Stimulated activated naive CD8-positive, alpha-beta T cell treated with anti-CD3 and anti-CD28 coated beads, Interleukin-15, amount 100 ng/mL, for 72 hours (primary cell): ENCODE data around the gene PROM1.

Experiments
- ATAC-seq: fragments of 150-1000 bp; cut with Tn5 transposase; 2 replicates; pipeline ENCODE4 v1.10.0; 2021; ENCODE audit warnings: mild to moderate bottlenecking, moderate library complexity
- DNase-seq, 2 donors: peaks; one replicate each; pipeline ENCODE4 v3.0.0; 2021 to 2022
- H3K27ac Mint-ChIP-seq, 2 donors: one replicate each; pipeline ENCODE4 v1.8.0; 2022; ENCODE audit warnings: mild to moderate bottlenecking in 2 of 2, mixed read lengths in 2 of 2, moderate library complexity in 2 of 2
- H3K27me3 Mint-ChIP-seq: one replicate; pipeline ENCODE4 v1.8.0; 2022; ENCODE audit warnings: mixed read lengths
- H3K4me1 Mint-ChIP-seq: one replicate; pipeline ENCODE4 v1.8.0; 2022; ENCODE audit warnings: mild to moderate bottlenecking, mixed read lengths
- H3K4me3 Mint-ChIP-seq, 2 donors: one replicate each; pipeline ENCODE4 v1.8.0; 2022; ENCODE audit warnings: mild to moderate bottlenecking in 2 of 2, mixed read lengths in 2 of 2, moderate library complexity in 1 of 2
- H3K9me3 Mint-ChIP-seq, 2 donors: one replicate each; pipeline ENCODE4 v1.8.0; 2022; ENCODE audit warnings: mixed read lengths in 2 of 2

Gene PROM1

DNA sequence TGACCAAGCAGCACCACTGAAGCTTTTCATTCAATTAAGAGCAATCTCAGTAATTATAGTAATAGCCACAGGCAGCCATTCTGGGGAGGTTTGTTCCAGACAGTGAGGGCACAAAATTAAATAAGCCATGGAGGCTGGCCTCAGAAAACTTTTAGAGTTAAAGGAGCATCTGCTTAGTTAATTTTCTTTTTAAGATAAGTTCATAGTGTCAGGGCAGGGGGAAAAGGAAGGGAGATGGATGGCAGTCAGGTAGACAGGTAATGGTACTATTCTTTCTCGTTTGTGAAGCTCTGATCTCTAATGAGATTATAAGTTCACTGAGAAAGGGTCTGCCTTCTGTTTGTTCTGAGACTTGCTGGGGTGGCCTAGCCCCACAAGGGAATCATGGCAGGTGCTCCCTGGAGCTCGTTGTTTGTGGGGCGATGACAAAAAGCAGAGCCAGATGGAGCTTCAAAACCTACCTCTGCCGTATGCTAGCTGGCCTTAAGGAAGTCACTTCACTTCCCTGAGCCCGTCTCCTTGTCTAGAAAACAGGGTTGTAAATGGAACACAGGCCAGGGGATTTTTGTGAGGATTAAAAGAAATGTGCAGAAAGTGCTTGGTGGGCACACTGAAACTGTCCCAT, 76.2 kb downstream of the PROM1 start:
- ATAC-seq (no peak), DNase-seq (no peak)
- Mint-ChIP-seq H3K4me3 (no peak overlapping the region), H3K27ac (no peak overlapping the region), H3K4me1 (no peaks in the 10 kb centered on the region), H3K9me3 (no peaks in the 10 kb centered on the region), H3K27me3 (peaks cover 7% of the 10 kb centered on the region)

DNA sequence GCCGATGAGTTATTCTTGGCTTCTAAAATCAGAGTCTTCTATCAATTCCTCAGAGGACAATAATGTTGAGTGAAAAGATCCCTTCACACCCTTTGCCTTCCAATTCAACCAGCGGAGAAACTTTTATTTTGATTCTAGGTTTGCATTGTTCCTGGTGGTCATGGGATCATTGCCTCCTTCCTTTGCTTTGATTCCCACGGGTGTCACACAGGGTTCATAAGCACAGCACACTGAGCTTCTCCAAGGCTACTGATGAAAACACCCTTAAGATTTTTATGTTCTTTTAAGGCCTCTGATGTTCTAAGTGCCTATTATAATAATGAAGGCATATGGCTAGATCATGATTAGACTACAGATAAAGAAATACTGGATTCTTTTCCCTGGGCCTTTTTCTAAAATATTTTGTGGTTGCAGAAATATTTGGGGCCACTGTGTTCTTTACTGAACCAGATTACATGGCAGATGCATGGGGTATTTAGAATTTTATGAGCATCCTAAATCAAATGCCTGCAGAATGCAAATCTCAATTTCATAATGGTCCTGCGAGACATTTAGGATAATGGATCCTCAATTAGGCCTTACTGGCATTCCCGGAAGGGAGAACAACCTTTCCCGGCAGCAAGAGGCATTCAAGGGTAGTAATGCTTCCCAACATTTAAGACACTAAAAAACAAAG, 76.9 kb downstream of the PROM1 start:
- peaks cover 7% of the 10 kb centered on the region for H3K27me3 Mint-ChIP-seq
- no peak overlapping the region for H3K4me3 Mint-ChIP-seq
- DNase-seq (no peak), ATAC-seq (no peak)
- H3K4me1 Mint-ChIP-seq = no peaks in the 10 kb centered on the region
- H3K9me3 Mint-ChIP-seq = no peaks in the 10 kb centered on the region
- no peak overlapping the region for H3K27ac Mint-ChIP-seq

DNA sequence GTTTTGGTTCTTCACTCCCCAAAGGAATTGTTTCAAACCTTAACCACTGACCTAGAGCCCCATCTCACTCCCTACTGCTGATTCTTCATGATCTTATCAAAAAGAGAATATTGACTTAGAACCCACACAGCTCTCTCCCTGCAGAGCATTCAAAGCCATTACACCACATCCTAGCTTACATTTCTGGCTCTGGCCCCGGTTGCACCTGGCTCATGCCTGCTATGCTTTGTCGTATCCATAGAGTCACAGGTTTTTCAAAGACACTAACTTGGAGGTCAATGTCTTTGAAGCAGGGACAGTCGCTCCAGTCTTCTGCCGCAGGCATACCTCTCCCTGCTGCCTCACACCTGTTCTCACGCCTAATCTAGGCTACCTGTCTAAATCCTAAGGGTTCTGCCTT, 78.1 kb downstream of the PROM1 start:
- ATAC-seq = no peak
- DNase-seq = no peak
- no peaks in the 10 kb centered on the region for H3K9me3 Mint-ChIP-seq
- H3K4me3 Mint-ChIP-seq = no peak overlapping the region
- H3K27me3 Mint-ChIP-seq = peaks cover 7% of the 10 kb centered on the region
- H3K27ac Mint-ChIP-seq = no peak overlapping the region
- no peaks in the 10 kb centered on the region for H3K4me1 Mint-ChIP-seq

DNA sequence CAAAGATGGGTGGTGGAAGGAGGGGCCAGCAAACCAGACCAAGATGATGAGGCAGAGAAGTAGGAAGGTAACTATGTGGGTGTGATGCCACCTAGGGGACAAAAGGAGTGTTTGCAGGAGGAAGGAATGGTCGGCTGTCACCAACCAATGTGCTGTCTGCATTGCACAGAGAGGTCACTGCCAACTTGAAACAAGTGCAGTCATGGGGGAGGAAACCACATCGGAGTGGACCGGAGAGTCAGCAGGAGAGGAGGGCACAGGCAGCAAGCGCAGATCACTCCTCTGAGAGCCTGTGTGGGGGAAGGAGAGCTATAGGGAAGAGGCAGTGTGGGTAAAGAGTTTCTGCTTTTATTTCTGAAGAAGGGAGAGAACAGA, 82.4 kb downstream of the PROM1 start:
- H3K4me1 Mint-ChIP-seq = no peaks in the 10 kb centered on the region
- no peaks in the 10 kb centered on the region for H3K9me3 Mint-ChIP-seq
- no peak overlapping the region for H3K4me3 Mint-ChIP-seq
- DNase-seq (peak; percentile 62 to 68), ATAC-seq (peak; percentile 91)
- no peak overlapping the region for H3K27ac Mint-ChIP-seq
- H3K27me3 Mint-ChIP-seq = no peaks in the 10 kb centered on the region

DNA sequence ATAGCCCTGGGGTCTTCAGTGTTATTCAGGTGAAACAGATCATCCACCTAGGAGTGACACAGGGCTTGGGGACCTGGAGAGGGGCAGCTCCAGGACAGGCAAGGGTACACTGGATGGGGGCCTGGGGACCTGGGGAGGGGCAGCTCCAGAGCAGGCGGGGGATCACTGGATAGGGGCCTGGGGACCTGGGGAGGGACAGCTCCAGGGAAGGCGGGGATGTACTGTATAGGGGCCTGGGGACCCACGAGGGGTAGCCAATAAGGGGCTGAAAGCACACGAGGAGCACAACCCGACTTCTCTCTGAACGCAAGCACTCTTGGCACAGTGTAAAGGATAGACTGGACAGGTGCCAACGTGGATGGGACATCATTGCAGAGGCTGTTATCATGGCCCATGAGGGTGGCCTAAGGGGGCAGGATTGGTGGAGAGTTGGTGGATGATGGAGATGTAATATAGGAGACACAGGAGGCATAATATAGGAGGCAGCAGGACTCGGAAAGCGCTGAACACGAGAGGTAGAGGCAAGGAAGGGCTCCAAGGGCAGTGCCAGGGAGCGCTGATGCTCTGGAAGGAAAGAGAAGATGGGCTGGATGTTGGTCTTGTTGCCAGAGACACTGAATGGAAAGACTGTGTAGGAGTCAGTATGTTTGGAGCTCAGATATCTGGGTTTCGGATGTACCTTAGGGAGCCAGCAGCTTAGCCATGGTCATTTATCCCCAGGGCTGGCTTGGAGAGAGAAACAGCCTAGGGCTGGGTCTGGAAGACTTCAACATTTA, 82.9 kb downstream of the PROM1 start:
- Mint-ChIP-seq H3K4me1 (no peaks in the 10 kb centered on the region), H3K27ac (no peak overlapping the region), H3K27me3 (no peaks in the 10 kb centered on the region), H3K9me3 (no peaks in the 10 kb centered on the region), H3K4me3 (no peak overlapping the region)
- no peak for DNase-seq
- ATAC-seq = peak; percentile 68

DNA sequence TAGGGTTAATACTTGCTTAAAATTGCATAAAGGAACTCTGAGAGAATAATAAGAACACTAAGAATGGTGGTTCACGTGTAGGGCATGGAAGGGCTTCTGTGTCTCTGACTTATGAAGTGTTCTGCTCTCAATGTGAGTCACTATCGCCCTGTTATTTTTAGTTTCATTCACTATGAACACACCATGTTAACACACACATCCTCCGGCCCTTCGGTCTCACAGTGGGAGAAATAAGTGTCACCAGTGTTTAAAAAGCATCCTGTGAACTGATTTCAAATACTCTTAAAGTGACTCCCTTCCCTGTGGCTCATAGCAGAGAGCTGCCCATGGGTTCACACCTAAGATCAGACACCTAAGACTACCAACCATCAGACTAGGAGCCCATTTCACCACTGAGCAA, 87.0 kb downstream of the PROM1 start:
- Mint-ChIP-seq H3K4me3 (no peak overlapping the region), H3K27ac (no peak overlapping the region), H3K9me3 (no peaks in the 10 kb centered on the region), H3K27me3 (no peaks in the 10 kb centered on the region), H3K4me1 (peaks cover 4% of the 10 kb centered on the region)
- ATAC-seq (peak; percentile 40), DNase-seq (no peak)

DNA sequence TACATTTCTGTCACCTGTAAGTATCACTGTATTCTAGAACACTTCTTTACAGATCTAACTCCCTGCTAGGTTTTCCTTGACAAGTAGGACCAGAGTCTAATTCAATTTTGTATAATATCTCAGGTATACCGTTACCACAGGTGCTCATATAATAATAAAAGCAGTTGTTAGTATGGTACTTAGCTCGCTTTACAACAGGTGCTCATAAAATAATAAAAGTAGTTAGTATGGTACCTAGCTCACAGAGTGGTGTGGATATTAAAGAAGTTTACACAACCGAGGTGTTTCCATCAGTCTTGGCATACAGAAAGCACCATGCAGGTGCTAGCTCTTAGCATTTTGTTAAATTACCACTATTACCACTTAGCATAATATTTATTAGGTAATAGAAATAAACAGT, 88.0 kb downstream of the PROM1 start:
- no peak for DNase-seq
- Mint-ChIP-seq H3K9me3 (no peaks in the 10 kb centered on the region), H3K4me3 (no peak overlapping the region), H3K27me3 (no peaks in the 10 kb centered on the region), H3K4me1 (peaks cover 10% of the 10 kb centered on the region), H3K27ac (no peak overlapping the region)
- ATAC-seq = no peak

DNA sequence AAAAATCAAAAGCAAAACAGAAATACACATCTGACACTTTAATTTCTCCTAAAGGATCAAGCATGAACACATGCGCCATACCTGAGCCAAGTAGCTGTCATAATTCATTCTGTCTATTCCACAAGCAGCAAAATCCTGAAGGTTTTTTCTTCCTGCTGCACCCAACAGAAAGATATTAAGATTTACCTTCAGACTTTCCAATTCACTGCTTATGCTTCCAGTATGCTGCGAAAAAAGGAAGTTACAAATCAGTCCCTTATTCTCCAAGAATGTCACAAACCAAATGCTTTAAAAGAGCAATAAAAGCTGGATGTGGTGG, 91.7 kb downstream of the PROM1 start:
- Mint-ChIP-seq H3K27me3 (peaks cover 10% of the 10 kb centered on the region), H3K9me3 (no peaks in the 10 kb centered on the region), H3K27ac (no peak overlapping the region), H3K4me1 (peaks cover 13% of the 10 kb centered on the region), H3K4me3 (no peak overlapping the region)
- ATAC-seq = no peak
- no peak for DNase-seq

DNA sequence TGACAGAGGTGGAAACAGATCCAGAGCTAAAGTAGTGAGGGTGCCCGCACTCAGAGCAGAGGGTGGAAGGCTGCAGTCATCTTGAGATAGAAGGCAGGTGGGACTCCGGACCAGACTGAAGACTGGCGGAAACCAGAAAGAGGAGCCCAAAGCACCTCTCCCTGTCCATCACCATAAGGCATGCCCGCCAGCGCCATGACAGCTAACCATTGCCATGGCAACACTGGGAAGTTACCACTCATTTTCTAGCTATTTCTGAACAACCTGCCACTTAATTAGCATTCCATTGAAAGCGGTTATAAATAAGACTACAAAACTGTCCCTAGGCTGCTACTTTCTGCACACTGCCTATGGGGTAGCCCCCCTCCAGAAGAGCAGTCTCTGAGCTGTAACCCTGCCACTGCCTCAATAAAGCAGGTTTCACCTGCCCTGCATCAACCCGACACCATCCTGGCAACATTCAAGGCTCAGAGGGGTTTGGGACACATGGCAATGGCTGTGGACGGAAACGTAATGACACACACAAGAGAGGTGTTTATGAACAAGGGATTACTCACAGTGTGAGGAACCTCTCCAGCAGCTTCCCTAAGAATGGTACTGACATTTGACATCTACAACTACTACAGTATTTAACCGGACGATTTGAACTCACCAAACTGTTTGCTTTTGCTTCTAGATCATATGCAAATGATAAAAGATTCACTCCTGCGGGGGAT, 93.1 kb downstream of the PROM1 start:
- no peak overlapping the region for H3K4me3 Mint-ChIP-seq
- H3K9me3 Mint-ChIP-seq = no peaks in the 10 kb centered on the region
- peaks cover 13% of the 10 kb centered on the region for H3K4me1 Mint-ChIP-seq
- no peak for ATAC-seq
- DNase-seq = no peak
- no peak overlapping the region for H3K27ac Mint-ChIP-seq
- peaks cover 10% of the 10 kb centered on the region for H3K27me3 Mint-ChIP-seq

DNA sequence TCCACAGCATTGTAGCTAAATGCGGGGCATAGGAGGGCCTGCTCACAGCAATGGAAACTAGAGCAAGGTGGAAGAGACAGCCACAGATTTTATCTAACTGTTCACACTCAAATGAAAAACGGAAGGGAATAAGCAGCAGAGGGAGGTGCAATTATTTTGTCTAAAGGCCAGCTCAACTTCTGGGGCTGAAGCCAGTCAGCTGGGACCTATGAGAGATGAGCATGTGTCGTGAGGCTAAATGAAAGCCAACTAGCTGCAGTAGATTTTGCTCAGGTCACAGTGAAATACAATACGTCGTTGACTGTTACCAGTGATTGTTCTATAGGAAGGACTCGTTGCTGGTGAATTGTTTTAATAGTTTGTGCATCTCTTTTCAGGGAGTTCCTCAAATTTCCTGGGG, 94.4 kb downstream of the PROM1 start:
- Mint-ChIP-seq H3K4me3 (no peak overlapping the region), H3K27me3 (peaks cover 10% of the 10 kb centered on the region), H3K27ac (no peak overlapping the region), H3K4me1 (peaks cover 13% of the 10 kb centered on the region), H3K9me3 (no peaks in the 10 kb centered on the region)
- ATAC-seq (no peak), DNase-seq (no peak)

DNA sequence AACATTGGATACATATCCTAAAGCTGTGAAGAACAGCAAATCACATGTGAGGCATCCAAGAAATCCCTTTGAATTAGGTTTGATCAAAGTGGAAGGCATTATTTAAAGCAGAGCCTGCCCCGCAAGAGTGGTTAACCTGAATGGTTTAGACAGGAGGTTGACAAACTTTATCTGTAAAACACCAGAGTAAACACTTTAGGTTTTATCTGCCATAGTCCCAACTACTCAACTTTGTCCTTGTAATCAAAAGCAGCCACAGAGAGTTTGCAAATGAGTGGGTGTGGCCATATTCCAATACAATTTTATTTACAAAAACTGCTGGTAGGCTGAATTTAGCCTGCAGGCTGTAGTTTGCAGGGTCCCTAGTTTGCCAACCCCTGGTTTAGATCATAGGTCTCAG, 95.6 kb downstream of the PROM1 start:
- Mint-ChIP-seq H3K9me3 (no peaks in the 10 kb centered on the region), H3K27ac (no peak overlapping the region), H3K27me3 (peaks cover 10% of the 10 kb centered on the region), H3K4me3 (no peak overlapping the region), H3K4me1 (peaks cover 13% of the 10 kb centered on the region)
- DNase-seq (no peak), ATAC-seq (no peak)

DNA sequence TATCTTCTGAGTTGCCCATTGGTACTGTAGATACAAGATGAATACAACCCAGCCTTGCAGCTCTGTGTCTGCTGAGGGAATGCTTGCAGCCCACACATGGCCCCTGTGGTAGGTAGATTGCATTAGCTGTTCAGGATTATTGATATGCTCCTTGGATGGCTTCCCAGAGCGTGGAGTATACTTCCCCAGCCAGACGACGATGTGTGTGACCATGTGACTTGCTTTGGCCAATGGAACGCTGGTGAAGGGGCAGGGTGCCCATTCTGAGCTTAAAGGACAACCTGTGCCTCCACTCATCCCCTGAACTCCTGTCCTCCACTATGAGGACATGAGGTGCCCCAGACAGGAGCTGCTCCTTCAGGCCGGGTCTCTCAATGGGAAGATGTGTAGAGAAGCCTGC, 96.9 kb downstream of the PROM1 start:
- H3K4me3 Mint-ChIP-seq = no peak overlapping the region
- no peaks in the 10 kb centered on the region for H3K9me3 Mint-ChIP-seq
- H3K4me1 Mint-ChIP-seq = peaks cover 10% of the 10 kb centered on the region
- no peak overlapping the region for H3K27ac Mint-ChIP-seq
- peaks cover 10% of the 10 kb centered on the region for H3K27me3 Mint-ChIP-seq
- ATAC-seq (no peak), DNase-seq (no peak)

DNA sequence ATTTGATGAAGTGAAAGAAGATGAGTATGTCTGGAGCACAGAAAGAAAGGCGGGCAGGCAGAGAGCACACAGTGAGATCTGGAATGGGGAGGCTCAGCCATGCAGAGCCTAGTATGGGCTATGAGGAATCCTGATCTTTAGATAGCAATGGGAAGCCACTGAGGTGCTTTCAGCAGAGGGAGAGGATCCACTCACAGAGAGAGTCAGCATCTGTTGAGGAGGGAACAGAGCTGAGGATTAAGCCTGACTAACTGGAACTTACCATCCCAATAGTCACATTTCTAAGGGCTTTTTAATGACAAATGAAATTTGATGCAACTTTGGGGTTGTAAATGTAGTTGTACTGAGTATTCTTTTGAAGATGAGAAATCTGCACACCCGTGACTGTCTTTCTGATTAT, 100.2 kb downstream of the PROM1 start:
- Mint-ChIP-seq H3K4me1 (no peaks in the 10 kb centered on the region), H3K27ac (no peak overlapping the region), H3K4me3 (no peak overlapping the region), H3K9me3 (no peaks in the 10 kb centered on the region), H3K27me3 (peaks cover 2% of the 10 kb centered on the region)
- no peak for DNase-seq
- ATAC-seq = no peak

DNA sequence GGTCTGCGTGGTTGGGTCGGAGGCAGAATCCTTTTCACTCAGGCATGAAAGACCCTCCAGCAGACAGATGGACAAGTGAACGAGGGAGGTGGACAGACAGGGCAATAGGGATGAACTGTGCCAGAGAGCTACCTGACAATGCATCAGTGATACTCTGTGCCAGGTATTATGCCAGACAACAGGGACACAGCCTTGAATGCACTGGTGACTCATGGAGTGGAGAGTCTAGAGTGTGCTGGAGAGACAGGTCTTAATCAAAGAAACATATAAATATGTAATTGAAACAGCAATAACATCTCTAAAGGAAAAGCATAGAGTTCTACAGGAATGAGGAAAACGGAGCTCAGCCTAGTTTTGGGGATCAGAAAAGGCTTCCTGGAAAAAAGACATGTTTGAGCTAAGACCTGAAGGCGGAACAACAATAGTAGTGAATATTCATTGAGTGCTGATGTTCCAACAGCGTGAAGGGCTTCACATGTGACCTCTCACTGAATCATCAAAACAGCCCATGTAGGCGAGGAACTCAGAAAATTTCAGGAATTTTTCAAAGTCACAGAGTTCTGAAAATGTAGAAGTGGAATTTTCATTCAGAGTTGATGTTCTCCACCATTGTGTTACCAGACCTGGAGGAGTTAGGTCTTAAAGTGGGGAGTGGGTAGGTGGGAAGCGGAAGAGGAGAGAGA, 100.8 kb downstream of the PROM1 start:
- Mint-ChIP-seq H3K27ac (no peak overlapping the region), H3K9me3 (no peaks in the 10 kb centered on the region), H3K4me3 (no peak overlapping the region), H3K27me3 (no peaks in the 10 kb centered on the region), H3K4me1 (no peaks in the 10 kb centered on the region)
- ATAC-seq = no peak
- DNase-seq = no peak

DNA sequence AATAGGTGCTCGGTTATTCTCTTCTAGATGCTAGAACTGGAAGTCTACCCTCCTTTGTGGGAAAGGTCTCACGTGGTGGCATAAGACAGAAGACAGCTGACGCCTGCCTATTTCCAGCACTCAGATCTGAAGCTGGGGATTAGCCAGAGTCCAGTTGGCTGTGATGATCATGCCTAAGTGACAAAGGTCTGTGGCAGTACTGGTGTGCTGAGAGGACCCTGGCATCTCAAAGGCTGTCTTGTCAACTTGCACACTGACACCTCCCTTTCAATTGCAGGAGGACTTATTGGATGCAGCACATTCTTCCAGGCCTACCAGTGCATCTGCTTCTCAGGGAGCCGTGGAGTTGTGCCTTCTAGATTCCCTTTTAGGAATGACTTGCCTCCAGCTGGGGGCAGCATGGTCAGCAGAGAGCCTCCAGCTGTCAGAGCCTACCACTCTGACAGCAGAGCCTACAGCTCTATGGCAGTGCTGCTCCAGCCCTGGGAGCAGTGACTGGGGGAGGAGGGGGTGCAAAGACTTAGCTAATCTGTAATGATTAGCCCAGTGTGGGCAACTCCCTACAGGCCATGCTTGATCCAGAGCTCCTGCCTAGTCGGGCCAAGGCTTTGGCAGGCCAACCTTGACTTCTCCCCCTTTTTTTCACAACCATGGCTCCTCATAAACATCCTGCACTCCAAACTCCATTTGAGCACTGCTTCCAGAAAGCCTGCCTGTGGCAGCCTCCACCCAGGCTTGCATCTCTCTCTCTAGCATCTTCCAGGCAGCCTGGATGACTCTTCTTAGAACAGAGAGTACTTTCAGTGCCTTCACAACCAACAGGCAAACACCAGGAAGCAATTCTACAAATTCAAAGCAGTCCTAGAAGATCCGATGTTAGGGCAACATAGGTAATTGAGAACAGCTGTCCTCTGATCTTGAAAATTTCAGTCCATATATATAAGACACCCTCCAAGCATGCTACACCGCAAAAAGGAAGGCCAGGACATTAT, 107.1 kb downstream of the PROM1 start:
- no peaks in the 10 kb centered on the region for H3K27me3 Mint-ChIP-seq
- H3K27ac Mint-ChIP-seq = no peak overlapping the region
- H3K4me1 Mint-ChIP-seq = no peaks in the 10 kb centered on the region
- no peaks in the 10 kb centered on the region for H3K9me3 Mint-ChIP-seq
- no peak overlapping the region for H3K4me3 Mint-ChIP-seq
- no peak for ATAC-seq
- no peak for DNase-seq
